Prostate gland (tissue), 2 donors: ENCODE results near the gene ACOX1. TPM values are rescaled to one million over a fixed set of nuclear protein-coding genes. Genes with fewer than 3 reads are reported as not detected.

Experiments used
- DNase-seq: peaks from one replicate; pipeline ENCODE4 v3.0.0-alpha.2; 2019; ENCODE audit warnings: low spot score
- H3K27ac ChIP-seq, 2 donors: fragments of 200-600 bp; sonication (generic); 2 replicates each; pipeline ENCODE4 v1.5.1; 2017 to 2019
- H3K27me3 ChIP-seq: fragments of 200-600 bp; sonication (generic); replicated peaks from 2 replicates; pipeline ENCODE4 v1.5.1; 2019; ENCODE audit not compliant: insufficient read depth
- H3K36me3 ChIP-seq, 2 donors: fragments of 200-600 bp; sonication (generic); 1 replicate in 1 of 2; 2 replicates in 1 of 2; pipeline versions ENCODE4 v1.5.1 to v1.8.1; 2017 to 2019
- H3K4me1 ChIP-seq: fragments of 200-600 bp; sonication (generic); replicated peaks from 2 replicates; pipeline ENCODE4 v1.5.1; 2019
- H3K4me3 ChIP-seq, 2 donors: fragments of 200-600 bp; sonication (generic); 2 replicates each; pipeline ENCODE4 v1.5.1; 2017 to 2019
- H3K9me3 ChIP-seq: fragments of 200-600 bp; sonication (generic); 2 replicates; pipeline ENCODE4 v1.5.1; 2017
- POLR2A ChIP-seq: fragments of 450-650 bp; IDR thresholded peaks from one replicate; pipeline ENCODE4 v1.6.1; 2016; ENCODE audit warnings: antibody characterized with exemption, mild to moderate bottlenecking
- POLR2AphosphoS5 ChIP-seq: sonication (generic); formaldehyde crosslinking; IDR thresholded peaks from one replicate; pipeline ENCODE4 v1.6.1; 2017; ENCODE audit warnings: antibody characterized with exemption
- WGBS: methylation state at CpG from one replicate; pipeline ENCODE4 v1.1.5; 2018; 5-methylcytosine and 5-hydroxymethylcytosine counted together
- intact Hi-C: fragments of 100-400 bp; cut with DNase I; formaldehyde crosslinking; loops from one replicate; pipeline ENCODE4 v1.14.2; 2022
- total RNA-seq, 2 donors: library from RNA; depleted of rRNA; stranded (reverse); fragments of >200 nt; gene quantifications; one replicate each; pipeline ENCODE4 v1.1.0, GENCODE V29; 2016
- TF ChIP-seq, protein P1 (sequence below), 4 experiments: fragments of 200-600 bp in 2 of 4; fragments of 450-650 bp in 2 of 4; sonication (generic) in 2 of 4; IDR thresholded peaks; 1 replicate in 3 of 4; 2 replicates in 1 of 4; pipeline ENCODE4 v1.5.1; 2016 to 2019; ENCODE audit warnings: antibody characterized with exemption in 4 of 4, mild to moderate bottlenecking in 2 of 4, moderate library complexity in 2 of 4

The ACOX1 gene
- total RNA-seq, 2 donors from 2014 or later = 75.5 to 79.0 TPM

DNA sequence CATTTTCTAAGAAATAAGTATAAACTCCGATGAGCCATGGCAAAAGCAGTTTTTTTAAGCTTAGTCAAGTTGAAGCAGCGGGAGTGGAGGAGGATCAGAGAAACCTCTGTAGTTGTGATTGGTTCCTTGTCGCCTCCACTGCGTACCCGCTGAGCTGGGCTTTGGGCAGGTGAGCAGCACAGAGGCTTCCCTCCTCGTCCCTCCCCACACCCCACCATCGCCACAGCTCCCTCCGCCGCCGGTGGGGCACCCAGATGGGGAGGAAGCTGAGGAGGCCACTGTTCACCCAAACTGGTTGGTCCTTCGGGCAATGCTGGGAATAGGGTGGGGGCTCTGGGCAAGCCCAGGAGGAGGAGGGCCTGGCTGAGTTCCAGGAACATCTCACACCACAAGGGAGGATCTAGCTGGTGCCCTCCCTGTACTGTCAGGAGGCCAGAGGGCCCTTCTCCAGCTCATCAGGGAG is 69.1 kb downstream of the ACOX1 start:
- H3K9me3 ChIP-seq = no peaks in the 10 kb centered on the region
- peak; percentile 75 for DNase-seq
- peaks cover 14% of the 10 kb centered on the region for H3K4me1 ChIP-seq
- TF ChIP-seq POLR2AphosphoS5 (peak; percentile 26), POLR2A (no peak)
- H3K4me3 ChIP-seq = no peak overlapping the region
- peak overlapping the region; percentile 59 to 64 for H3K27ac ChIP-seq
- intact Hi-C loops = no loop called here
- H3K36me3 ChIP-seq = no peaks in the 10 kb centered on the region
- no peaks in the 10 kb centered on the region for H3K27me3 ChIP-seq
- 14% methylated on average over 11 of the region's 11 CpGs for WGBS

DNA sequence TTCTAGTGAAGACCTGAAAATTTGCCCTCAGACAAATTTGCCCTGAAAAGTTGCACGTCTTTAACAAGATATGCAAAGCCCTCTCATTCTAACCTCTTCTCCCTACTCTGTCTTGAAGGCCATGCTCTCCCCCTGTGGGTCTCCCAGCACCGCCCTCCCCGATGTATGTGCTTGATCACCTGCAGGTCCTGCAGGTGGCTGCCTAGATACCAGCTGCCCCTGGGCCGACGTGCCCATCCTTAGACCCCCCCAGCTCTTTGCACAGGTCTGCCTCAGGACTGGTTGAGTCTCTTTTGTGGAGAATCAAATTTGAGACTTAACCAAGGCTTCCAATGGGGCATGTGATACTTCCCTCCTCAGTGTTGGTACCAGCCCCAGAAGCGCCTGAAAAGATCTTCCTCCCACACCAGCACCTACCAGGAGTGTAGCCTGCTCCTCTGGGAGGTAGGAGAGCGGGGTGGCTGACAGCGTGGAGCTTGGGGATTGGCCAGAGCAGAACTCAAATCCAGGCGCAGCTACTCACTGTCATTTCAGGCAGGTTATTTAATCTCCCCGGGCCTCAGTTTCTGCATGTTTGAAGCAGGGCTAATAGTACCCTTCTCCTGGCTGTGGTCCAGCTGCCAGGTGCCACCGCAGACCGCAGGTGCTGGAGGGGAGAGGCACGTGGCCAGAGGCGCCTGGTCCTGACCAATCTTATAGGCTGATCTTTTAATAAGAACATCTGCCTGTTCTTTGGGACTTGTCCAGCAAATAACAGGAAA is 69.7 kb downstream of the ACOX1 start:
- 41% methylated on average over 14 of the region's 14 CpGs for WGBS

DNA sequence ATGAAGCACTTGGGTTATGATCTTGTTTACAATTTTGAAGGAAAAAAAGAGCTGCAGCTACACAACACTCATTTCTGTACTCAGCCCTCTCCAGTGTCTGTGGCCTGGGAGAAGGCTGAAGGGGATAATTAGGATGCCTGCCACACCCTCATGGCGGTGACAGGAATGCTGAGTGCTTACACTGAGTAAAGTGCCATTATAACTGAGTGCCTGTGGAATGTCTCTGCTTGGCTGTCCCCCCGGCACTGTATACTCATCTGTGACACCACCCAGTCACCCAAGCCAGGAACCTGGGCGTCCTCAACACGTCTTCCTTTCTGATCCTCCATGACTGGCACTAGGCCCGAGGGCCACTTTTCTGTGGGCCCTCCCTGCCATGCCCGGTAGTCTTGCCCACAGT is 70.8 kb downstream of the ACOX1 start:
- intact Hi-C loops = no loop called here
- Histone ChIP-seq H3K27ac (no peak overlapping the region), H3K4me1 (peaks cover 17% of the 10 kb centered on the region), H3K36me3 (no peaks in the 10 kb centered on the region), H3K4me3 (no peak overlapping the region), H3K27me3 (no peaks in the 10 kb centered on the region), H3K9me3 (no peaks in the 10 kb centered on the region)
- TF ChIP-seq POLR2A (no peak), POLR2AphosphoS5 (no peak)
- TF ChIP-seq, protein P1, sequence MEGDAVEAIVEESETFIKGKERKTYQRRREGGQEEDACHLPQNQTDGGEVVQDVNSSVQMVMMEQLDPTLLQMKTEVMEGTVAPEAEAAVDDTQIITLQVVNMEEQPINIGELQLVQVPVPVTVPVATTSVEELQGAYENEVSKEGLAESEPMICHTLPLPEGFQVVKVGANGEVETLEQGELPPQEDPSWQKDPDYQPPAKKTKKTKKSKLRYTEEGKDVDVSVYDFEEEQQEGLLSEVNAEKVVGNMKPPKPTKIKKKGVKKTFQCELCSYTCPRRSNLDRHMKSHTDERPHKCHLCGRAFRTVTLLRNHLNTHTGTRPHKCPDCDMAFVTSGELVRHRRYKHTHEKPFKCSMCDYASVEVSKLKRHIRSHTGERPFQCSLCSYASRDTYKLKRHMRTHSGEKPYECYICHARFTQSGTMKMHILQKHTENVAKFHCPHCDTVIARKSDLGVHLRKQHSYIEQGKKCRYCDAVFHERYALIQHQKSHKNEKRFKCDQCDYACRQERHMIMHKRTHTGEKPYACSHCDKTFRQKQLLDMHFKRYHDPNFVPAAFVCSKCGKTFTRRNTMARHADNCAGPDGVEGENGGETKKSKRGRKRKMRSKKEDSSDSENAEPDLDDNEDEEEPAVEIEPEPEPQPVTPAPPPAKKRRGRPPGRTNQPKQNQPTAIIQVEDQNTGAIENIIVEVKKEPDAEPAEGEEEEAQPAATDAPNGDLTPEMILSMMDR (IDR thresholded peaks at IDR 0.05) = no peak
- no peak for DNase-seq
- 67% methylated on average over 6 of the region's 6 CpGs for WGBS

More for the DNA sequence above, 69.7 kb downstream of the ACOX1 start:
- DNase-seq = peak; percentile 50
- peaks cover 14% of the 10 kb centered on the region for H3K4me1 ChIP-seq
- no peak overlapping the region for H3K4me3 ChIP-seq
- H3K27me3 ChIP-seq = no peaks in the 10 kb centered on the region
- TF ChIP-seq, protein P1 (IDR thresholded peaks at IDR 0.05) = no peak
- no peak for TF ChIP-seq POLR2A
- TF ChIP-seq POLR2AphosphoS5 = no peak
- H3K36me3 ChIP-seq = no peaks in the 10 kb centered on the region
- H3K9me3 ChIP-seq = no peaks in the 10 kb centered on the region
- H3K27ac ChIP-seq = peak overlapping the region; percentile 59 to 64
- intact Hi-C loops = no loop called here

DNA sequence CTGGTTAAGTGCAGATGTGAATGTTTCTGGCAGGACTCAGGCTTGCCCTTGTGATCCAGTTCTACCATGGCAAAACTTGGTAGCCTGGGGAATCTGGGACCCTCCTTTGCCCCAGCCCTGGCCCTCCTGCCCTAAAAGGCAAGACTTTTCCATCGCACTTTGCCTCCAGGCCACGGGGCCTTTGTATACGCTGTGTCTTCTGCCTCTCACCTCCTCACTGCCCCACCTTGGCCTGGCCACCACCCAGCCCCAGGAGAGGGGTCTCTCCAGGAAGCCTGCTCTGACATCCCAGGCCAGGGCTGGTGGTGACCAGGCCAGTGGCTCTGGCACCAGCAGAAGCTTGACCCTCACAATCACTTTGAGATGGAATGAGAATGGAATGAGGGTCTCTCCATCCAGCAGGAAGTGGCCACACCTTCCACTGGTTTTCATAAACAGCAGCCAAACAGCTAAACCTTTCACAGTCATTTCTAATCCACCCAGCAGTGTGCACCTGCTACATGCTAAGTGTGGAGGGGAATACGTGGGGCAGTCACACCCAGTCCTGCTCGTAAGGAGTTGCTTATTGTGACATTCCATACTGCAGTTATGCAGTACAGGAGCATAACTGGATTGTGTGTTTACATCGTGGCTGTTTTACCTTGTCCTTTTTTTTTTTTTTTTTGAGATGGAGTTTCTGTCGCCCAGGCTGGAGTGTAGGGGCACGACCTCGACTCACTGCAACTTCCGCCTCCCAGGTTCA is 72.7 kb downstream of the ACOX1 start:
- no peak for DNase-seq
- Histone ChIP-seq H3K36me3 (peaks cover 5 to 8% of the 10 kb centered on the region in 2 donors), H3K27me3 (no peaks in the 10 kb centered on the region), H3K9me3 (no peaks in the 10 kb centered on the region), H3K4me1 (peaks cover 17% of the 10 kb centered on the region), H3K4me3 (no peak overlapping the region), H3K27ac (no peak overlapping the region)
- no peak for TF ChIP-seq POLR2AphosphoS5
- WGBS = 86% methylated on average over 10 of the region's 10 CpGs
- intact Hi-C loops = no loop called here

DNA sequence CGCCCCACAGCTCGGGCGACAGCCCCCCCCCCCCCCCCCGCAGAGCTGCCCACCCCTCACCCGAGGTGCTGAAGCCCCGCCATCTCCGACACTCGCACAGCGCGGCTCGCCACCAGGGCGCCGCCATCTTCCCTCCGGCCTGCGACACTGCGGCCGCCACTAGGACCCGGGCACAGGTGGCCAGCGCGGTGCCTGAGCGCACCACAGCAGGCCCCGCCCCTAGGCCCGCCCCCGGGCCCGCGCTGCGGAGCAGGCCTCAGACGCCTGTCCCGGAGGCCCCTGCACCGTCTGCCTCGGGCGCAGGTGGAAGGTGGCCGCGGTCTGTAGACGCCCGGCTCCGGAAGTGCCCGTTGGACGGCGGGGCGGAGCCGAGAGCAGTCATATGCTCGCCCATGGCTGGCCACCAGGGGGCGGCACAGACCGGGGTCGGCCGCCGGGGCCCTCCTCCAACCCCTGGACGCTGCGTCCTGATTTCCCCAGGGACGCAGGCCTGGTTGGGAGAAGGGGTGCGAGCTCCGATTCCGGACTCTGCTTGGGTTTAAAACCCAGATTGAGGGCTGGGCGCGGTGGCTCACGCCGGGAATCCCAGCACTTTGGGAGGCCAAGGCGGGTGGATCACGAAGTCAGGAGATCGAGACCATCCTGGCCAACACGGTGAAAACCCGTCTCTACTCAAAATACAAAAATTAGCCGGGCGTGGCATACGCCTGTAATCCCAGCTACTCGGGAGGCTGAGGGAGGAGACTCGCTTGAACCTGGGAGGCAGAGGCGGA is 74.0 kb downstream of the ACOX1 start, which contains the start of gene MRPL38:
Gene MRPL38, minus strand, starts transcription at position 136 of the 773 bp plus-strand sequence. Its CDS starts 9 bp downstream, at position 127.
- Histone ChIP-seq H3K27ac (peak within 1 kb of the TSS; percentile 80 to 93), H3K36me3 (peaks cover 8 to 9% of the 10 kb centered on the region in 2 donors), H3K9me3 (no peaks in the 10 kb centered on the region), H3K4me3 (peak within 1 kb of the TSS; percentile 70 to 80), H3K27me3 (no peaks in the 10 kb centered on the region), H3K4me1 (peaks cover 10% of the 10 kb centered on the region)
- DNase-seq = peak; percentile 94
- 2% methylated on average over 30 of the region's 69 CpGs for WGBS
- TF ChIP-seq, protein P1 (IDR thresholded peaks at IDR 0.05) = peak; percentile 91 to 100 (median 100)
- TF ChIP-seq POLR2A (peak; percentile 76), POLR2AphosphoS5 (peak; percentile 93)
- intact Hi-C loops = loop anchor here (2.0 kb wide), 1 partner anchor 100 kb away; no protein-coding TSS in a partner anchor
